A673 (cell line): ENCODE data around the gene GAS6.

ENCODE experiments used
- CTCF ChIP-seq: fragments of 300-800, 200-600 bp; sonication (generic); conservative IDR thresholded peaks from 2 replicates; pipeline ENCODE4 v1.5.1; 2017; ENCODE audit warnings: low read depth, mild to moderate bottlenecking, antibody characterized with exemption, low read length, moderate library complexity, mixed read lengths
- EZH2 ChIP-seq: fragments of 200-600 bp; sonication (generic); IDR thresholded peaks from 2 replicates; pipeline ENCODE4 v1.6.1; 2017; ENCODE audit warnings: borderline replicate concordance, low read depth, mild to moderate bottlenecking, mixed read lengths, antibody characterized with exemption, low read length; ENCODE audit not compliant: poor library complexity, severe bottlenecking

- TF ChIP-seq EZH2 (no peak), CTCF (no peak)
Observed at GRCh38 chr13:113836768-113837559, 26.9 kb downstream of the GAS6 start.
